Fibroblast of upper back skin (primary cell): ENCODE data around the gene REC8.
"Not testable (repeated sequence)": the region's sequence is repeated elsewhere in the genome, so short reads cannot be mapped to it uniquely, and the experiment has no call there.

Source experiments
- DNase-seq: peaks from one replicate; pipeline ENCODE4 v3.0.0-alpha.2; 2013

The REC8 gene

DNA sequence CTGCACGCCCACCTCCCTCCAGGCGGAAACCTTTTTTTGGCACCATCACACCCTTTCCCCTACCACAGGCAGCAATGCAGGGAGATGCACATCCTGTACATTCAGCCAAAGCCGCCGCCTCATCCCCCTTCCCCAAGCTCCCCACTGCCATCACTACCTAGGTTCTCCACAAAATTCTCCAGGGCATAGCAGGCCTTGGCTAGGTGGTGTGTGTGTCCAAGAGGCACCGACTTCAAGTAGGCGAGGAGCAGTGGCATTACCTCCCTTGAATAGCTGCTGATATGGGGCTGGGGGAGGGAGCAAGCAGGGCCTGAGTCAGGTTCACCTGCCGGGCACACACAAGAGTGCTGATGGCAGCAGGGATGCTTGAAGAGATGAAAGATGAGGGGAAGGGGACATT is 13.1 kb downstream of the REC8 start:
- DNase-seq: no peak

DNA sequence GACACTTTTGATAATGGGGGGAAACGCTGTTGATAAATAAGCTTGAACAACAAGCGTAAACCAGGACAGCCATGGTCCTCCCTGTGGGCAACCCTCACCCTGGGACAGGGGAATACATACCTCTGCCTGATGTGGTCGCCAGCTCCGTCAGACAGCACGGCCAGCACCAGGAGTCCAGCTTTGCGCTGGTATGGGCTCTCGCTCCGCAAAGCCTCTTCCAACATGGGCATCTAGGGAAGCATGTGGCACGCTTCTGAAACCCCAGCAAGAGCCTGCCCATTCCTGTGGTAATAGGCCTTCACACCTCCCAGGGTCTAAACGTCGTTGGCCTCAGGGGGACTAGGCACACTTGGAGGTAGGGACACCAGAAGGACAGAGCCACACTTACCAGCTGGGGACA is 13.9 kb downstream of the REC8 start:
- DNase-seq: no peak

DNA sequence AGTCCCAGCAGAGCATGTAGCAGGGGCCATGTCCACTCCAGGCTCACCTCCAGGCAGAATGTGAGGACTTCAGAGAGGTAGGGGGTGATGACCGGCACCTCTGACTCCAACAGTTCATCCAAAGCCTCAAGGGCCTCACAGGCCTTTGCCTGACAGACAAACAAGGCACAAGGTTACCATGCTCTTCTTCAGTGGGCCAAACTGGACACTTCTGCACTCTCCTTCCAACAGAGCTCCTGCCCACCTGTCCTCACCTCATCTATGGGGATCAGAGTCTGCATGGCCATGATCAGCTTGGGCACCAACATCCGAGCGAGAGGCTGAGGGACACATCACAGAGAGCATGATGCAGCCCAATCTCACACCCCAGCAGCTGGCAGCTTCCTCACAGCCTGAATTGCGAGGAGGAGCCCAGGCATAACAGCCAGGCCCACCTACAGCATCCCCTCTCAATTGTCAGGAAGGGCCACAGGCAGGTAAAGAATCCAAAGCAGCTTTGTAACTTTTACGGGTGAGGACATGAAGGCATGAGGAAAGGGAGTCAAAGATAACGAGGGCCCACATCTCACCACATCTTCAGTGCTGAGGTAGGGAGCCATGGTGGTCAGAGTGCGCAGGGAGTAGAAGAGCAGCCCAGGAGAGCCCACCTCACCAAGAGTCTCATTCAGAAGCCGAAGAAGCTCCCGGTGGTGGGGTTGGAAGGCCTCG is 15.1 kb downstream of the REC8 start:
- no peak for DNase-seq

DNA sequence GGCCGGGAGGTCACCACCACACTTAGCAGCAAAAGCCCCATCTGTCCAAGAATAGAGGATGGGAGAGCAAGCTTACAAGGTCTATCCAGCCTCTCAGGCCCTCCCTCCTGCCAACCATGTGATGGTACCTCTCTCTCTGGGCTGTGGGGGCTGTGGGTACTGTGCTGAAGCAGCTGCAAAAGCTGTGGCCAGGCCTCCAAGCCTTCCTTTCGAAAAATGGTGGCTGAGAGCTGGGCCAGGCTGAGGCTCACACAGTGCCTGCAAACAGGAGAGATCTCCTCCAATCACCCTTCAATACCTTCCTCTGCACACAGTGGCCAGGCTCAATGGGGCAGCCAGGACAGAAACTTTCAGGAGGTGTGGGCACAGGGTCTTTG is 15.6 kb downstream of the REC8 start:
- no peak for DNase-seq

DNA sequence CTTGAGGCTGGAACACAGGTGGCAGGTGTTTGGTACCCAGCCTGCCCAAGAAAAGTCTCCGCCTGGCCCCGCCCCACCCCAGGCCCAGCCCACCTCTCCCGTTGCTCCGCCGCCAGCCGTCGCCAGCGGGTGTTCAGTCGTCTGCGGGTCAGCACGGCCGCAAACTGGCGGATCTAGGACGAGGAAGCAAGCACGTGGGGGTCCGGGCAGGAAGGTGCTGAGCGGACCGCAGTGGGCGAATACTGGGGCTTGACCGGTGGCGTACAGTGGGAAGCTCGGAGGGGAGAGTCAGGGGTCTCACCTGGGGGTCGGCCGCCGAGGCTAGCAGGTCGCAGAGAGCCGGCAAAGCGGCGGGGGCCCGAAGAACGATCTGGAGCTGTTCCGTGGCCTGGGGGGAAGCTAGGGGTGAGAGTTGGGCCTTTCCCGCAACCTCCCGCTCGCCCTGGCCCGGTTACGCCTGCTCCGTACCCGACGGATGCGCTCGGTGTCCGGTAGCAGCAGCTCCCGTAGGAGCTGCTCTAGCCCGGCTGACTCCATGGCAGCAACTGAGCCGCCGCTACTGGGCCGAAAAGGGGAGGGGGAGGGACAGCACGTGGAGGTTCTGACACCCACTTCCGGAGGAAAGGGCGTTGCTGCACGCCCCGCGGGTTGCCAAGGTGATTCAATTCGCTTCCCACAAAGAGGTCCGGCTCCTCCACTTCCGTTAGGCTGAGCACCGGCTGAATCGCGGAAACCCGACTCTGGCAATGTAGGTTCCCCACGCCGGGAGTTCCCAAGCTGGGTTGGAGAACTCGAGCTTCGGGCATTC is 16.6 kb downstream of the REC8 start, which contains the start of gene IPO4:
Gene IPO4, minus strand, starts transcription at position 566 of the 808 bp plus-strand sequence. Its CDS starts 29 bp downstream, at position 537.
- peak; percentile 97 for DNase-seq

DNA sequence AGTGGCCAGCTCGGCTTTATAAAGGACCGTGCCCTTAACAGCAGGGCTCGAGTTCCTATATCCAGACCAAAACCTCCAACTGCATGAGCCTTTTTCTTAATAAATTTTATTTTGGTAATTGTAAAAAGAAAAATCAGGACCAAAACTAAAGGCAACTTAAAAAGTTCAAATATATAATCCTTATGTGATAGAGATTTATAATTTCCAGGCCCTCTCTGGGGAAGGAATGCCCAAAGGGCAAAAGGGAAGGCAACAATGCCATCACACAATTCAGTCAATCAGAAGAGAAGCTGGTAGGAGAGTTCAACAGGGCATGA is 17.1 kb downstream of the REC8 start:
- no peak for DNase-seq

DNA sequence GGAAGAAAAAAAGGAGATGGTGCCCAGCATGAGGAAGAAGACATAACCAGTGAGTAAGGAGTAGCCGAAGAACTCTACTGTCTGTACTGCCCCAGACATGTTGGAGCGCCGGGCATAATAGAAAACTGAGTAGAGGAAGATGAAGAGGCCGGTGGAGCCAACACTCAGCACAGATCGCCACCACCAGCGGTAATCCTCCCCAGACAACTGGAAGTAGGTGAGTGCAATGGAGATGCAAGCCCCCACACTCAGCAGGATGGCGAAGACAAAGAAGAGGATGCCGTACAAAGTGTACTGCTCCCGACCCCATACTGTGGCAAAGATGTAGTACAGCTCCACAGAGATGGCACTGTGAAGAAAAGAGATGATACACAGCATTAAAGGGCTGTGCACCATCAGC is 17.6 kb downstream of the REC8 start:
- DNase-seq: no peak

DNA sequence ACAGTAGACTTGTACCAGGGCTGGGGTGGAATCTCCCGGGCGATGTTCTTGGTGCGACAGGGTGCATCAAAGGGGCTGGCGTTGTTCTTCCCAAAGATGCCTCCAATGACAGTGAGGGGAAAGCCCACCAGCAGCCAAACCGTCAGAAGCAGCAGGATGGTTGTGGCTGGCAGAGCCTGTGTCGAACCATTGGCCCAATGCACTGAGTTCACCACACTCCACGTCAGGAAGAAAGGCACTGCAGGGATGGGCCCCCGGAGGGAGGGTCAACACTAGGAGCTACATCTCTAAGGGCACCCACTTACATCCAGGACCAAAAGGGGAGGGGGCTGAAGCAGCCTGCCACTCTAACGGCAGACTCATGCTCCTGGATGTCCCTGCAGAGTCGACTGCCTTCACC is 18.5 kb downstream of the REC8 start:
- no peak for DNase-seq

DNA sequence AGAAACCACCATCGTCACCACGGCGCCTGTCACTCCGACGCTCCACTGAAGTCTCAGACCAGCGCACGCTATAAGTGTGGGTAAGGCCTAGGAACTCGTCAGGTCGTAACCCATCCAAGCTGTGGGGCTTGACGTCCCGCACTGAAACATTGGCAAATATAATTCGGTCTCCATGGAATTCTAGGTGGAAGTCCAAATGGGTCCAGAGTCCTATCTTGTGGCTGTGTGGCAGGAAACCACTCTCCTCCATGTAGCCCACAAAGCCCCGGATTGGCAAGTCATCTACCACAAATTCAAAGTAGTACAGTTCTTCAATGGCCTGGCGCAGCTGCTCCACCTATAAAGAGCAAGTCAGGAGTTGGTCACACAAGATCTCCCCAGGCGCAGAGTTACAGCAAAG is 21.1 kb downstream of the REC8 start:
- no peak for DNase-seq

DNA sequence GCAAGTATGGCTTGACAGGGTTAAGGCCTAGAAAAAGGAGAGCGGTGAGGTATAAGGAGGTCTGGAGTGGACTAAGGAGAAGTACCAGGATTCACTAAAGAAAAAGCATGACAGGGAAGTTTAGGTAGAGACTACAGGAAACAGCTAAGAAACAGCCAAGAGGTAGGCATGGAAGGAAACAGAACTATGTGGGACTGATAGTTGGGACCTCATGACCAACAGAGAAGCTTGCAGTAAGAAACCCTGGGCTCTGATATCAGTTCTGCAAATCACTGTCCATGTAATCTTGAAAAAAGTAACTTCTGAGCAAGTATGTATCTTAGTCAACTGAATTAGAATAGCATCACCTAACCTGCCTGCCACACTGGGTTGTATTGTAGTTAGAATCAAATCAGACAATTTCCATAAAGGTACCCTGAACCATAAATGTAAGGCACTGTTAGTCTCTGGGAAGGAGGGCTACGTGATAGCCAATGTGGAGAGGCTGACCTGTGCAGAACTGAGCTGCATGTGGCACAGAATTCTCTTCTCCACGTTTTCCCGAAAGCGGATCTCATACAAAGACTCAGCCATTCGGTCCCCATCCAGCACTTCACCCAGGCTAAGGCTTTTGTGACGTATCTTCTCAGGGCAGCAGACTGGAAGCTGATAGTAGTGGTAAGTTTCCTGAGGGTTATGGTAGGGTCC is 22.4 kb downstream of the REC8 start:
- no peak for DNase-seq

DNA sequence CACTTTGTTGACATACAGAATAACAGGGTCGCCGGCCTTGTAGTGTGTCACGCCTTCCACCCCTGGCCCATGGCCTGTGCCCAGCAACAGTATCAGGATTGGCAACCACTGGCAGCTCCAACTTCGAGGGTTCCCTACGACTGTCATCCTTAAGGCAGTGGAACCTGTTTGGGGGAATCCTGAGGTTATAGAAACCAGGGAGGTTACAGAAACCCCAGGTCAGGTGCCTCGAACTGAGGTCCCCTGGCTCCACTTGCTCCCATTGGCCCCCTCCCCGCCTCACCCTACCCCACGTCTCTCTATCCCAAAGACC is 22.9 kb downstream of the REC8 start:
- no peak for DNase-seq

DNA sequence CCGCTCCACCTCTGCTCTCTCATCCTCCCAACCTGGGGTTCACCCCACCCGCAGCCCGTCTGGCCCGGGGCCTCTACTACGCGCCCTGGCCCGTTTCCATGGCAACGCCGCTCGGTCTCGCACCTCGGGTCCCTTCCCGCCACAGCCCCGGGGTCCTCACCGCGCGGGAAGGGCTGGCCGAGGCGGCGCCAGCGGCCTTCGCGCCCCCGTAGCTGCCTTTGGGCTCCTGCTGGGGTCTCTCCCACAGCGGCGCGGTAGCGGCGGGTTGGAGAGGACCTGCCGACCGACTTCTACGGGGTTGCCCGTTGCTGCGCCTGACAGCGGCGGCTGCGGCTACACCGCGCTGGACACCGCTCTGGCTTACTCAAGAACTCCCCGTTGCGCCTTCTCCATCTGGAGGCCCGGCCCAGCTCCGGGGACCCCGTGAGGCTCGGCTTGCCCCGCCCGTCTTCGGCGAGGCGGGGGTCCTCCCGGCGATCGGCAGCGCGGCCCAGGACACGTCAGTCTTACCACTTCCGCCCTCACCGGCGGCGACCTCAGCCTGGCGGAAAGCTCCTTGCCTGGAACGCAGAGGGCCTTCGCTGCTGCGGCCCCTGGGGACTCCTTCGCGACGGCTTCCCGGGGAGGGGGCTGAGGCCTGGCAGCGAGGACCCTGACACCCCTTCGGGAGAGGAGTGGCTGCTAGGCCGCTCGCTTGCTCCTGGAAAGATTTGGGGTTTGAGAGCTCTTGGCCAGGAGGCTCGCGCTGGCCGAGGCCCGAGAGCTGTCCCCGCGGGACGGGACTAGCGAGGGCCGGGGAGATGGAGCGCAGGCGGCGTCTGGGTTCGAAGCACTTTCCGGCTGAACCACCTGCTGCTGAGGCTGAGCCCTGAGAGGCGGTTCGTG is 23.5 kb downstream of the REC8 start, which contains the start of gene TM9SF1:
Gene TM9SF1, minus strand, starts transcription at position 256 of the 885 bp plus-strand sequence. CDS start 422 bp downstream, outside the sequence.
- peak; percentile 84 for DNase-seq

DNA sequence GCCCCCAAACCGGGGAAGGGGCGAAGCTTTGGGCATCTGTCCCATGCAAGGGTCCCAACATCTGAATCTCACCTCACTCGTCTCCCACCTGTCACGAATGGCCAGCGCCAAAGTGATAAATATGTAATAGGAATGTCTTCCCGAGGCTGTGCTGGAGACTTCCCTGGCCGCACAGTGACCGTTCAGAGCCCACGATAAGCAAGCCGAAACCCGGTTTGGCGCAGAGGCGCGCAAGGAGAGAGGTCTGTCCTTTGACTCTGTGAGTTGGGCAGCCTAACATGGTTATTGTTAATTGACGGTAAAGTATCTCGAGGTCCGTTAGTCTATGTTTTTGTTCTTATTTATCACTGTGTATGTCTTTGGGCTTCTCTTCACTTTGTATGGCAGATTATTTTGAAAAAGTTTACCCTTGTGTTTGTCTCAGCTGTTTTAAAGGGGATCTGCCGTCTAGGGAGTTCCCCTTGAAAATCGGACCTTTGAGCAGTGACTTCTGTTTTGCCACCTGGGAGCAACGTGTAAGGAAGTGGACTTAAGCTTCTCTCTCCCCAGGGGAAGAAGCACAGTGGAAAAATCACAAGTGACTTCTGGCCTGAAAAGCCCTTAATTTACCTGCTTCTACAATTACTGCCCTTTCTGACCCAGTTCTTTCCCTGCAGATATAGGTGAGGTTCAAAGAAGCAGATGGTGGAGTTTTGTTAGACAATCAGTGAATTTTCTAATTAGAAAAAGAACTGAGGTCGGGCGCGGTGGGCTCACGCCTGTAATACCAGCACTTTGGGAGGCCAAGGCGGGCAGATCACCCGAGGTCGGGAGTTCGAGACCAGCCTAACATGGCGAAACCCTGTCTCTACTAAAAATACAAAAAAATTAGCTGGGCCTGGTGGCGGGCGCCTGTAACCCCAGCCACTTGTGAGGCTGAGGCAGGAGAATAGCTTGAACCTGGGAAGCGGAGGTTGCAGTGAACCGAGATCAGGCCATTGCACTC is 24.5 kb downstream of the REC8 start:
- DNase-seq: peak; percentile 13

DNA sequence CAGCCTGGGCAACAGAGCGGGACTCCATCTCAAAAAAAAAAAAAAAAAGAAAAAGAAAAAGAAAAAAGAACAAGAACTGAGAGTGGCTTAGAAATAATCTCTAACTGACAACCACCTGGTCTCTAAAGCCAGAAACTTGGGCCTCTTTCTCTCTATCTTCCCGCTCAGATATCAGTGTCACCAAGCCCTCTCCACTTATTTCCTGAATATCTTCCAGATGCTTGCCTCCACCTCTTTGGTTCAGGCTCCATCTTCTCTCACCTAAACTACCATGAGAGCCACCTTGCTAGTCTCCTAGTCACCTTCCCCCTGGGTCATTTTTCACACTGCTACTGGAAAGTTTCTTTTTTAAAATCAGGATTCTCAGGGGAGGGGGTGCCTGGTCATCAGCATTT is 25.2 kb downstream of the REC8 start:
- no peak for DNase-seq

DNA sequence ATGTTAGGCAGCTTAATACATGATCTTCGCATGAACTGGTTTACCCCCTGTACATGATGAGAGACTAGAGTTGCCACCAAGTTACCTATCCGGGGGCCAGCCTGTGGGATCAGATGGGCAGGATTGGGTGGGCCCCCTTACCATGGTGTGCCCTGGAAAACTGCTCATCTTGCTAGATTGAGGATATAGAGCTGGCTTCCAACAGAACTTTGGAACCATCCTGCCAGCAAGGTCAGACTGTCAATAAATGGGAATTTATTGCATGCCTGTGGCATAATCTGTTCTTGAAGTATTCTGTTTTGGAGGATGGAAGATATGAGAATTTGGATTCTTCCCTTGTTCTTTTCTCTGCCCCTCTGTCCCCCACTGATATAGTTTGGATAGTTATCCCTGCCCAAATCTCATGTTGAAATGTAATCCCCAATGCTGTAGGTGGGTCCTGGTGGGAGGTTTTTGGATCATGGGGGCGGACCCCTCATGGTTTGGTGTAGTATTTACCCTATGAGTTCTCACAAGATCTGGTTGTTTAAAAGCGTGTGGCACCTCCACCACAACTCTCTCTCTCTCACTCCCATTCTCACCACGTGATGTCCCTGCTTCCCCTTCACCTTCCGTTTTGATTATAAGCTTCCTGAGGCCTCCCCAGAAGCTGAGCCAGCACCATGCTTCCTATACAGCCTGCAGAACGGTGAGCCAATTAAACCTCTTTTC is 27.1 kb downstream of the REC8 start:
- DNase-seq: no peak

DNA sequence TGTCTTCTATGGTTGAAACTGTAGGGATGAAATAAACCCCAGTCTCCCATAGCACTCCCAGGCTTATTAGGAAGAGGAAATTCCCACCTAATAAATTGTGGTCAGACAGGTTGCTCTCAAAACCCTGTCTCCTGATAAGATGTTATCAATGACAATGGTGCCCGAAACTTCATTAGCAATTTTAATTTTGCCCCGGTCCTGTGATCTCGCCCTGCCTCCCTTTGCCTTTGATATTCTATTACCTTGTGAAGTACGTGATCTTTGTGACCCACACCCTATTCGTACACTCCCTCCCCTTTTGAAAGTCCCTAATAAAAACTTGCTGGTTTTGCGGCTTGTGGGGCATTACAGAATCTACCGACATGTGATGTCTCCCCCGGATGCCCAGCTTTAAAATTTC is 30.7 kb downstream of the REC8 start:
- DNase-seq: not testable (repeated sequence)

DNA sequence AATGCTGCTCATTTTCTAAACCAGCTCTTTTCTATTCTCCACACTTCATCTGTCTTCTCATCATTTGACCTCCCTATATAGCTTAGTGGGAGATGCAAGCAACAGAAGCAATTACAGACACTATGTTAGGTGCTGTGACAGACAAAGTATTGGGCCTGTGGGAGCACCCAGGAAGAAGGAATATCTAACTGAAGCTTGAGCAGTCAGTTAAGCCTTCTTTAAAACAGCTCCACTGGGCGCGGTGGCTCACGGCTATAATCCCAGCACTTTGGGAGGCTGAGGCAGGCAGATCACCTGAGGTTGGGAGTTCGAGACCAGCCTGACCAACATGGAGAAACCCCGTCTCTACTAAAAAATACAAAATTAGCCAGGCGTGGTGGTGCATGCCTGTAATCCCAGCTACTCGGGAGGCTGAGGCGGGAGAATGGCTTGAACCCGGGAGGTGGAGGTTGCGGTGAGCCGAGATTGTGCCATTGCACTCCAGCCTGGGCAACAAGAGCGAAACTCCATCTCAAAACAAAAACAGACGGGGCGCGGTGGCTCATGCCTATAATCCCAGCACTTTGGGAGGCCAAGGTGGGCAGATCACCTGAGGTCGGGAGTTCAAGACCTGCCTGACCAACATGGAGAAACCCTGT is 31.5 kb downstream of the REC8 start:
- DNase-seq: not testable (repeated sequence)

DNA sequence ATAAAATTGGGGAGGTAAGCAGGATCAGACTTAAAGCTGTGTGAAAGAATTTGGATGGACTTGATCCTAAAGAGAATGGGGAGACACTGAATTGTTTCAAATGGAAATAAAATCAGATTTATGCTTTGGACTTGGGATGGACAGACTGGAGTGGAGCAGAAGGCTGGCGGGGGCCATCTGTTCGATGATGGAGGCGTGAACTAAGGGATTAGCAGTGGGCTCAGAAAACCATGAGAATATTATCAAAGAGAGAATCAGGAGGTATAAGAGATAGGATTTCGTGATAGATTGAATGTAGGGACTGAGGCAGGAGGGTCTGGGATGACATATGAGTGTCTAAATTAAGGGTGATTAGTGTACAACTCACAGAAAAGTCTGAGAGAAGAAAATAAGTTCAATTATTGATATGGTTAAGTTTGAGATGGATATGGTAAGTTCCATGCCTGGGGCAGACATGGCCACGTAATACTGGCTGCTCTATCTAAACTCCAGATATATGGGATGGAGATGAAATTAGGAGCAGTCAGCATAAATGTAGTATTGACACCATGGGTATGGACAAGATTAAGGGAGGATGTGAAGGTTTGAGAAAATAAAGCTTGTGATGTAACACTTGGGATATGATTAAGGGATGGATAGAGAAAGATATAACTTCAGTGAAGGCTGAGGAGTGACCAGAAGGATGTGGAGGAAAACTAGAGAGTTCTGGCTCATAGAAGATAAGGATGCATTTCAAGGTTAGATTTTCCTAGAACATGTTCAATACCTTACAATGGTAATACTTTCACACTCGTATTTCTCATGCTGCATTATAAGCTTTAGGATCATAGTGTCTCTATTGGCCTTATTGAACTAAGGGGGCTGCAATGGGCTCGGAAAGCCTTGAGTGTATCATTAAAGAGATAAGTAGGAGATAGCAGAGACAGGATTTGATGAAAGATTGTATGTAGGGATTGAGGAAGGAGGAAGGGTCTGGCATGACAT is 32.6 kb downstream of the REC8 start:
- no peak for DNase-seq
